ENCODE measurements around the gene FGGY.
"Not testable (repeated sequence)": the region's sequence is repeated elsewhere in the genome, so short reads cannot be mapped to it uniquely, and the experiment has no call there.

The FGGY gene, protein sequence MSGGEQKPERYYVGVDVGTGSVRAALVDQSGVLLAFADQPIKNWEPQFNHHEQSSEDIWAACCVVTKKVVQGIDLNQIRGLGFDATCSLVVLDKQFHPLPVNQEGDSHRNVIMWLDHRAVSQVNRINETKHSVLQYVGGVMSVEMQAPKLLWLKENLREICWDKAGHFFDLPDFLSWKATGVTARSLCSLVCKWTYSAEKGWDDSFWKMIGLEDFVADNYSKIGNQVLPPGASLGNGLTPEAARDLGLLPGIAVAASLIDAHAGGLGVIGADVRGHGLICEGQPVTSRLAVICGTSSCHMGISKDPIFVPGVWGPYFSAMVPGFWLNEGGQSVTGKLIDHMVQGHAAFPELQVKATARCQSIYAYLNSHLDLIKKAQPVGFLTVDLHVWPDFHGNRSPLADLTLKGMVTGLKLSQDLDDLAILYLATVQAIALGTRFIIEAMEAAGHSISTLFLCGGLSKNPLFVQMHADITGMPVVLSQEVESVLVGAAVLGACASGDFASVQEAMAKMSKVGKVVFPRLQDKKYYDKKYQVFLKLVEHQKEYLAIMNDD

DNA sequence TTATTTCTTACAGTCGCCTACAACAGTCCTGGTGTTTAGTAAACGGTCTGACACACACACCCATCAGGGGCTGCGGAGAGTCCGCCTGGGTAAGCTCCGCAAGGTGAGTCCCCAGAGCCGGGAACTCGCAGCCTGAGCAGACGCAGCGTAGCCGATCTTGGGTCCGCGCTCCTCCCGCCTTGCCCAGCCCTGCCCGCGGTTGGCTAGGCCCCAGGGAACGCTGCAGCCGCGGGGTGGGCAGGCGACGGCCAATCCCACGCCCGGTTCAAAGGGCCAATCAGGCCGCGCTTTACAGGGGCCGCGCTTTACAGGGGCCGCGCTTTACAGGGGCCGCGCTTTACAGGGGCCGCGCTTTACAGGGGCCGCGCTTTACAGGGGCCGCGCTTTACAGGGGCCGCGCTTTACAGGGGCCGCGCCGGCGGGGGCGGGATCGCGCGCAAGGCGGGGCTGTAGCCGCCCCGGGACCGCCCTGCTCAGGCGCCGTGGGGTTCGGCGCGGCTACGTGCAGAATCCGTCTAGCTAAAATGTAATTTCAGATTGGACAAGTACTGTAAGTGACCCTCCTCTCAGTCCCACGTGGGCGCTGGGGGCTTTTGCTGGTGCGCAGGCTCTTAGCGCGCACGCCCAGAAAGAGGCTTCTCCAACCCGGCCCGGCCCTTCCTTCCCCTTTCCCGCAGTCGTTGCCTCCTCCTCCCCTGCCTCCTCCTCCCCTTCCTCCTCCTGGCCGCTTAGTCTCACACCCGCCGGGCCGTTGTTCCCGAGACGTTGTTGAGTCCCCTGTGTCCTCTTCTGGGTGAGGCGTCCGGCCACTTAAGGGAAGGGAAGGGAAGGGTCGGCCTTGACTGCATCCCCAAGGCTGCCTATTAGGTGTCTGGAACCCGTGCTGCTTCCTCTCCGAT is at the start of gene FGGY:
TSS of gene FGGY (plus strand) at position 737 of the 899 bp plus-strand sequence. CDS start 24,456 bp downstream, outside the sequence.
- peak; percentile 99 for DNase-seq

DNA sequence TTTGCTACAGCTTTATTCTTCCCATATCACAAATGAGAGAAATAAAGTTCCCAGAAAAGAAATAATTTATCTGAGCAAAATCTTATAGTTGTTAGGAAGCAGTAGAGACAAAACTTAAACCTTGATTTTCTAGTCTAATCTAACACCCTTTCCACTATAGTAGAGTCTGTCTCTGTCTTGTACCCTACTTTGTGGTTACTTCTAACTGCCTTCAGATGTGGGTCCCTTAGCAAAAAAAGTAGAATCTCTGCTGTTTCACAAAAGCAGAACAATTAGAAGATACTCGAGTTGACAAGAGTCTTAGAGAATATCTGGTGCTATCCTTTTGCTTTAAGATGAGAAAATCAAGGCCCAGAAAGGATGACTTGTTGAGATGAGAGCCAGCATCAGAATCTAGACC is 48.1 kb upstream of the FGGY start:
- no peak for DNase-seq

DNA sequence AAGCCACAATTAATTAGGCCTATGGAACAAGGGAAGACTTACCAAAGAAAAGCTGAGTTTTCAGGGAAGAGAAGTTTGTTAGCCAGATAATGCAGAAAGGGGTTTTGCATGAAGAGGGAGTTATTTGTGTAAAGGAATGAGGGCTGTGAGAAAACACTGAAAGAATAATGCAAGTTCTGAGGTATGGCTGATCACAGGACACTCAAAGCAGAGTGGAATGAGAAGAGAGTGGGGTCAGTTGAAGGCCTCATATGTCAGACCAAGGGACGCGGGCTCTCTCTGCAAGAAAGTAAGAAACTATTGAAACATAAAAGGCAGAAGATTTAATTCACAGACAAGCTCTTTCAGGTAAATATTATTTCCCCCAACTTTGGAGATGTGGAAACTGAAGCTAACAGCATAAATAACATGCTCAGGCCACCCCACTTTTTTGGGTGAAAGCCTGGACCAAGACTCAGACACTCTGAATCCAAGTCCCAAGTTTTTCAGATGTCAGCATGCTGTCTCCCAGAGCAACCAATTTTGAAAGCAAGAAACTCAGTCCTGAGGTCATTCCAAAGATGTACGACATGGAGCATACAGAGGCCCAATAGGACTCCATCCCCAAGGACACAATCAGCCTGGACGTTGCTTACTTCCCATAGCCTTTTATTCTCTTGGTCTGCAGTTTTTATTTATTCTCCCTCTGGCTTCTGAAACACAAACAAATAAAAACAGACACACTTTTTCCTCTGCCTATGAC is 47.3 kb upstream of the FGGY start:
- DNase-seq: no peak

DNA sequence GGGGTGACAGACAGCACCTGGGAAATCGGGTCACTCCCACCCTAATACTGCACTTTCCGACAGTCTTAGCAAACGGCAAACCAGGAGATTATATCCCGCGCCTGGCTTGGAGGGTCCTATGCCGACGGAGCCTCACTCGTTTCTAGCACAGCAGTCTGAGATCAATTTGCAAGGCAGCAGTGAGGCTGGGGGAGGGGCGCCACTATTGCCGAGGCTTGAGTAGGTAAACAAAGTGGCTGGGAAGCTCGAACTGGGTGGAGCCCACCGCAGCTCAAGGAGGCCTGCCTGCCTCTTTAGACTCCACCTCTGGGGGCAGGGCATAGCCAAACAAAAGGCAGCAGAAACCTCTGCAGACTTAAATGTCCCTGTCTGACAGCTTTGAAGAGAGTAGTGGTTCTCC is 45.8 kb upstream of the FGGY start:
- not testable (repeated sequence) for DNase-seq

DNA sequence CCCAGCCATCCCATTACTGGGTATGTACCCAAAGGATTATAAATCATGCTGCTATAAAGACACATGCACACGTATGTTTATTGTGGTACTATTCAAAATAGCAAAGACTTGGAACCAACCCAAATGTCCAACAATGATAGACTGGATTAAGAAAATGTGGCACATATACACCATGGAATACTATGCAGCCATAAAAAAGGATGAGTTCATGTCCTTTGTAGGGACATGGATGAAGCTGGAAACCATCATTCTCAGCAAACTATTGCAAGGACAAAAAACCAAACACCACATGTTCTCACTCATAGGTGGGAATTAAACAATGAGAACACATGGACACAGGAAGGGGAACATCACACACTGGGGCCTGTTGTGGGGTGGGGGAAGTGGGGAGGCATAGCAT is 40.5 kb upstream of the FGGY start:
- DNase-seq: not testable (repeated sequence)

DNA sequence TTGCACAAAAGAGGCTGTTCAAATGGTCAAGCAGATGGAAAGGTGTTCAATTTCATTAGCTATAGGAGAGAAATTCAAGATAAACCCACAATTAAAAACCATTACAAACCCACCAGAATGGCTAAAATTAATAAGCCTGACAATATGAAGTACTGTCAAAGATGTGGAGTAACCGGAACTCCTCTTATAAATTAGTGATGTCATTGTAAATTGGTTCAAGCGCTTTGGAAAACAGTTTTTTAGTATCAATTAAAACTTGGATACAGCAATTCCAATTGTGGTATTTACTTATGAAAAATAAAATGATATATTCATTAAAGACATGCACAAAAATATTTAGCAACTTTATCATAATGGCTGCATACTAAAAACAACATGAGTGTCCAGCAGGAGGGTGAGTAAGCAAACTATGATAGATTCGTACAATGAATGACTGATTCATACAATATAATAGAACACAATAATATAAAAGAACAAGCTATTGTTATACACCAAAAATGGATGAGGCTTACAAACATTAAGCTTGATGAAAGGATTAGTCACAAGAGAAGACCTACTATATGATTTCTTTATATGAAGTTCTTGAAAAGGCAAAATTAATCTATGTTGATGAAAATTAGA is 38.4 kb upstream of the FGGY start:
- no peak for DNase-seq

DNA sequence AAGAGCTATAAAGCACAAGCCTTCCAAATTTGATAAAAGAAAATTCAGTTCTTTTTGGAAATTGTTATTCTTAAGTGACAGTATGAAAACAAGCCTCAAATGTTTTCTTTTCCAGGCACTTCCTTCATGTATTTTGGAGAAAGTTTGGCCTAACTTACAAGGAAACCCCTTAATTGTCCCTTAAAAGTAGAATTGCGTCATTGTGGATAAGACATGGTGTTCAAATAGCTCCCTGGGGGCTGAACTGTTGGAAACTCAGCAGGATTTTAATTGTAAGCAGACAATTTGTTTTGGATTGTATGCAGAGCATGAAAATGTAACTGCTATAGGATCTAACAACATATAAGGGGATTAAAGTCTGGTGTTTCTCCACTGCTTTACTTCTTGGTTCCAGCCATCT is 35.4 kb upstream of the FGGY start:
- no peak for DNase-seq

DNA sequence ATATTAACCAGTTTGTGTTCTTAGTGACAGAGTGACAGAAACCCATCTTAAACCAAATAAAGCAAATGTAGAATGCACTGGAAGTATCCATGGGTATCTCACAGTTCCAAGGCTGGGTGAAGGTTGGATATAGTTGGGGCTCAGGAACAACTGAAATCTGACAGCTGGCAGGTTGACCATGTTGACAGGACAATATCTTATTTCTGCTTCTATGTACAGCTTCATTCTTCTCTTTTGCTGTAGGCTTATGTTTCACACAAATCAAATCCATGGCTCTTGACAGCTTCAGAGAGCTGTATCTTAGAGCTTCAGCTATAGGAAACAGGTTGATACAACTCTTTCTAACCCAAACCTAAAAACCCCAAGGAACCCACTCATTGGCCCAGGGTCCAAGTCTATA is 34.3 kb upstream of the FGGY start:
- no peak for DNase-seq

DNA sequence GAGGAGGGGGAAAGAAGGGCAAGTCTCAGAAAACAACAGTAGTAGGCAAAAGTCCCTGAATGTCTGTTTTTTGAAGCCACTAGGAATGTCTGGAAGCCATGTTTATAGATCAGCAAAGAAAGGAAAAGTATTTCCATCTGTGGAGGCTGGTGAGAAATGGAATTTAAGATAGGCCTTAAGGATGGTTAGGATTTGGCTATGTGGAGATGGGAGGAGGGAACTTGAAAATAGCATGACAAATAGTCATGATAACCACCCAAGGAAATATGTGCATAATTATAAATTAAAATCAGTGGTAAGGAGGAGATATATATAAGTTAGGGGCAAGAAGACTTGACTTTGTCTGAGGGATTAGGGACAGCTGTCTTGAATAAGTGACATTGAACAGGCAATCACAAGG is 33.8 kb upstream of the FGGY start:
- DNase-seq: no peak

DNA sequence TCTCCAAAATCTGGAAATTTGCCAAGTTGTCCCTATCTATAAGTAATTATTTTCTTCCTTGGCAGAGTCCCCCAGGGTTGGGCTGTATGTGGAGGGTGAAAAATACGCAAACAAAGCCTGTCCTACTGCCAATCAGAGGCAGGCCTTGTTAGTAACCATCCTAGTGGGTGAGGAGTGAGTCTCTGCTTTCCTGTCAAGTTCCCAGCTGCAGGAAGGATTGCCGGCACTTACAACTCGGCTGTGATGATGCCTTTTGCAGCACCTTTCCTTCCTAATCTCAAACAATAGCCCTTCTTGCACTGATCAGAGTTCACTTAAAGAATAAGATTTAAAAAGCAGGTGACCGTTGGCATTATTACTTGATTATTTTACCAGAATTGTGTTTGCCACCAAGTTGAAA is 31.3 kb upstream of the FGGY start:
- no peak for DNase-seq

DNA sequence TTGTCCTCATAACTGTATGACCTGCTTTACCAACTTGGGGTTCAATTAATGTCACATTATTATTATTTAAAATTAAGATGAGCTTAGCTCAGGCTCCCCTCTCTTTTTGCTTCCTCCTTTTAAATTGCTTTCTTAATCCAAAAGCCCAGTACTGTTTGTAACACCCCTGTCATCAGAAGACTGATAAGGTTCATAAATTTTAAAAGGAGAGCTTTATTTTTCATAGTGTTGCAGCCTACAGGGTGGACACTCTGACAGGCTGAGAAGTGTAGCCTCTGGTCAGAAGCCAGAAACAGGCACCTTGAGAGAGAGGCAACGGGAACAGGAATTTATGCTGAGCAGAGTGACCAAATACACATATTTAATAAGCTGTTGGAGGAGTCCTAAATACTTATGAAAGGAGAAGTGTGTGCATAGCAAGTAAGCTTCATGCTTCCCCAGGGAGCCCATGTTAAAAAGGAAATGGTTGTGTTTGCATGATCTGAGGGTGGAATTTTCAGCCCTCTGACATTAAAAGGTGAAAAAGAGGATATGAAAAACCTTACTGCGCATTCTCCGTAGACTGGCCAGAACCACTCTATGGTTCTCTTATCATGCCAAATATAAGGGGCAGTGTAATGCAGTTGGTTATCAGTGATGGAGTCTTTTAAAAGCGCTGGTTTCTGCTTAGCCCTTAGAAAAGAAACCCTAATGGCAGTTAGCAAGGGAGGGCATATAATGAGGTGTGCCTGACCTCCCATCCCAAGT is 30.5 kb upstream of the FGGY start:
- DNase-seq: no peak

DNA sequence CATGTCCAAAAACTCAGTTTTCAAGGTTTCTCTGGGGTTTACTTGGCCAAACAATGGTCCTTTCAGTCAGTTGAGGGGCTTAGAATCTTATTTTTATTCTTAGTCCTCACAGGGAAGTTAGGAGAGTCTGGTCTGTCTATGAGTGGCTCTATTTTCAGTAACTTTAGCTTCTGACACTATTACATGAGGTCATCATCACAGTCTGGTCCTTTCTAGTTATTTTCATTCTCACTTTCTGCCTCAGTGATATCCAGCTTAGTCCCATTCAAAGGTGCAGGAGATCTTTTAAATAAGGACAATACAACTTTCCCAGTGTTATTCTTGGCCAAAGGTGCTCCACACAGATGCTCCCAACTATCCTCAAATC is 30.0 kb upstream of the FGGY start:
- no peak for DNase-seq

DNA sequence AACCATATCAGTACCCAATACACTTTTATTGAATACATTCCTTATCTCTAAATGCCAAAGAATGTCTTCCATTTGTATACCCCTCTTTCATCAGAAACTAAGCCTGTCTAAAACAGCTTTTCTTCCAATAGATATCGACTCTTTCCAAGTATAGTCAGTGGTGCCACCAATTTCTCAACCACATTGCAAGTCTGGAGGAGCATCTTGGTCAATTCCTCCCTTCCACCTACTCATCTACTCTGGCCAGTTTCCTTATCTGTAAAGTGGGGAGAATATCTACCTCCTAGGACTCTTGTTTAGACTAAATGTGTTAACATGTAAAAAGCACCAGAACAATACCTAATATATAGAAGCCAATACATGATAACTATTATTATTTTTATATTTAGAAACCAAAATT is 28.5 kb upstream of the FGGY start:
- no peak for DNase-seq

DNA sequence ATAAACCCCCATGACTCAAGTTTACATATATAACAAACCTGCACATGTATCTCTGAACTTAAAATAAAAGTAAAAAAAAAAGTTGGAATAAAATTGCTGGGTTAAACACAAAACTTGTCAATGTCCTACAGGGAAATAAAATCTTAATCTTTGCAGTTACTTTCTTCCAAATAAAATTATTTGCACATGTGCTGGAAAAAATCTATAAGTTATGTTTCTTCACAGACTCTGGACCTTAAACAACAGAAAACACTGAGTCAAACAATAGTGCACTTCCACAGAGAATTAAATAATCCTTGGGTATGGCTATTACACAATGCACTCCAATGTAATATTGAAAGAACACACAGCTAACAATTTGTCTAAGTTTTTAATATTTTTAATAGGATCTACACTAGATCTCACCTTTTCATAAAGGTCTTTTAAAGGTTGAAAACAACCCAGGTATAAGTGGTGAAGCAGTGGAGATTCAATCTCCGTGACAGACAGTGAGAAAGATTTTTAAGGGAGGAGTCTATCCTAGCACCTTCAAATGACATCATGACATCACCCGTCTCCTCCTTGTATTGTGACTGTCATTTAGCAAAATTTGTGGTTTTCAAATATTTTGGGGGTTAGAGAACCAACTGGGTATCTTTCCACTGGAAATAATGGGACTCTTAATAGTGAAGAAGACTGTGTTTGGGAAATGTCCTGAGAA is 25.2 kb upstream of the FGGY start:
- DNase-seq: no peak

DNA sequence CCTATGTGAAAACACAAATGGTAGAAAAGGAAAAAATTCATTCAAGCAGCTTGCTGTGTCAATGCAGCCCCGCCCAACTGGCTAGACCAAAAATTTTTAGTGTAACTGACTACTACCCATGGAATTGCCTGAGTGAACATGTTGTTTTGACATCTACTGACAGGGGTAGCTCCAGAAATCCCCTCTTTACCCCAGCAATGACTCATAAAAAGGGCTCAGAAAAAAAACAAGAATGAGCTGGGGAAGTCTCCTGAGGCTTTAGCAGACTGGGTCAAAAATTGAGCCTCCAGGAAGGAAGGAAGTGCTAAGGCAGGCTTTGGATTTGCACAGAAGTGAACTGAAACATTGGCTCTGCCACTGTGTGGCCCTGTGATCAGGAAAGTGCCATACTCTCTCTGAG is 24.4 kb upstream of the FGGY start:
- DNase-seq: no peak

DNA sequence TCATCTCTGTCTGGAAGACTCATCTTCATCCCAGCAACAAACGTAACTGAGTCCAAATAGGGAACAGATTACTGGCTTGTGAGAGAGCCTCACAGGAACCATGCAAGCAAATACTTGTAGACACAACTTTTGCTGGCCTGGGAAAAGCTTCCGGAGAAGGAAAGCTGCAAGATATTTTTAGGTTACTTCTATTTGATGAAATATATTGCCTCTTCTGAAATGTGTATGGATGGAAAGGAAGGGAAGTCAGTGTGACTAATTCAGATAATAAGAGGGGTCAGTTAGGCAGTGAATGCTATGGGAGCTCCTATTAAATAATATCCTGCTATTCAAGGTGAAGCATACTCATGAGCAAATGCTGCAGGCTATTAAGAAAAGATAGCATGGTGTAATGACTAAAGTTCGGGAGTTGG is 20.4 kb upstream of the FGGY start:
- DNase-seq: no peak

DNA sequence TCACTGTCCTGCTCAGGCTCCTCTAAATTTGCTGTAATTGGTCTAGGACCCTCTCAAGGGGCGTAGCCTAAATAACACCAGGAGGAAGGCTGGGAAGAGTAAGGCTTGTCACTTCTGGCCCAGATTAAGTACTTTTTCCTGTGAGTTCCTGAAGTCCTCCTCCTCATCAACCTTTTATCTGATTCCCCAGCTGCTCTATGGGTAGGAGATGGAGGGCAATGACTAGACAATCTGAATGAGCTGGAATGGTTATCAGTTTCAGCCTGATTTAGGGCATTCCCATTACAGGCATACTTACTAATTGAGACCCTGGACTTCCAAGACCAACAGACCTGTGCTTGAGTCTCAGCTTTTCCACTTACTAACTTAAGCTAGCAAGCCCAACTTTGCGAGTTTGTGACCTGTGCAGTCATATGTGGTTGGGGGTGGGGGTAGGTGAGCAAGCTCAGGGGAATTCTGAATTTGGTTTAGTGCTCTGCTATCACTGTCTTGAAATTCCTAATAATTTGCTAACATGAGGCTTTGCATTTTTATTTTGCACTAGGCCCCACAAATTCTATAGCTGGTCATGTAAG is 18.0 kb upstream of the FGGY start:
- no peak for DNase-seq

DNA sequence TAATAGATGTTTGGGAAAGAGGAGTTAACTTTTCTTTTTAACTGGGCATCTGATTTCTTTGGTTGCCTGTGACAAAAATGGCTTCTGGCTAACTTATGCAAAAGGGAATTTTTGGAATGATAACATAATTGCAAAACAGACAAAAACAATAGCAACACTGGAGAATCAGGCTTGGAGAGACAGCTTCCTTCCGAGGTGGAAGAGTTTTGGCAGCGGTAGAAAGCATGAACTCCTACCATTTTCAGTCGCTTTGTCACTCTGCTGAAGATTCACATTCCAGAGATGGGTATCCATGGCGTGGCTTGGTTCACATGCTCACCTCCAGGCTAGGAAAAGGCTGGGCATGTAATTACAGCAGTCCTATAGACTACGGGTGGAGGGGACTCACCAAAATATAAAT is 17.2 kb upstream of the FGGY start:
- DNase-seq: no peak

DNA sequence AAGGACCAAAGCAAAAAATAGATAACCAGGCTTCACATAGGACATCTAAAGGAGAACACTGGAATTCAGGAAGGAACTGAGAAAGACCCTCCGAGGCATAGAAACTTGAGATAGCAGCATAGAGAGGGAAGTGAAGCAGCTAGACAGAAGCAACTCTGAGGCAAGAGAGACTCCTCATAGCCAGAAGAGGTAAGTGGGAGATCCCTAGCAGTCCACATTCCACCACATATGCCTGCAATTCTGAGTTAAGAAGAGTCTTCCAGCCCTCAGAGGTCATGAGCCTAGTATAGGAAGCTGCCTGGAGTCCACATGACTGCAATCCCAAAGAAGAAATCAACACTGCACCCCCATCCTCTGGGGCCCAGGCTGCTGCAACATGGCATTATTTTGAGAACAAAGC is 13.9 kb upstream of the FGGY start:
- no peak for DNase-seq

DNA sequence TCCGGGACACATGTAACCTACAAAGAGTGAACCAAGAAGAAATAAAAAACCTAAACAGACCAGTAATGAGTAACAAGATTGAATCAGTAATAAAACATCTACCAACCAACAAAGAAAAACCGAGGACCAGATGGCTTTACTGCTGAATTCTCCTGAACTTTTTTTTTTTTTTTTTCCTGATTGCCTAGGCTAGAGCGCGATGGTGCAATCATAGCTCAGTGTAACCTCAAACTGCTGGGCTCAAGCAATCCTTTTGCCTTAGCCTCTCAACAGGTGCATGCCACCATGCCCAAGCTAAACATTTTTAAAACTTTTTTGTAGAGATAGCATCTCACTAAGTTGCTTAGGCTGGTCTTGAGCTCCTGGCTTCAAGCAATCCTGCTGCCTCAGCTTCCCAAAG is 11.2 kb upstream of the FGGY start:
- DNase-seq: no peak

DNA sequence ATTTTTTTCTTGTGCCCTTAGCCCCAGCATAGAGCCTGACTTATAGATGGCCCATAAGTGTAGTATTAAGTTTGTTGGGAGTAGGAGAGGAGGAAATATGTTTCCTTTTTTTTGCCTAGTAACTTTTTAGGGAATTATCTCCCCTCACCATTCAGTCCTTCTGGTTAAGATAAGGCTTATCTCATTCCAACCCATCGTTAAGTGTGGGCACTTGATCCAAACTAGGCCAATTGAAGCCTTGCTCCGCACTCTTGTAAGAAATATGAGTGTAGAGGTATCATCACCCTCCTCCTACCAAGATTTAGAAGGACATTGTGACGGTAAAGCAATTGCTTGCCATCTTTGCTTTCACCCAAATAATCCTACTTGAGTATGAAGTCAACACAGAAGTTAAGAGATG is 8.8 kb upstream of the FGGY start:
- no peak for DNase-seq
